NB4 (cell line): ENCODE results near the gene CCBE1.

Experiments
- DNase-seq: peaks from one replicate; pipeline ENCODE4 v3.0.0; 2010; ENCODE audit warnings: low read depth
- H3K4me3 ChIP-seq: one replicate; pipeline ENCODE4 v1.5.1; 2011; ENCODE audit warnings: mild to moderate bottlenecking, low read depth, low read length, moderate library complexity
- MYC ChIP-seq: IDR thresholded peaks from 2 replicates; pipeline ENCODE4 v1.6.1; 2011; ENCODE audit warnings: low read depth, low read length
- POLR2A ChIP-seq: IDR thresholded peaks from 2 replicates; pipeline ENCODE4 v1.6.1; 2011; ENCODE audit warnings: mild to moderate bottlenecking; ENCODE audit not compliant: insufficient read length; ENCODE audit errors: extremely low read depth
- TF ChIP-seq, protein P1 (sequence below): IDR thresholded peaks from one replicate; pipeline ENCODE4 v1.5.1; 2012; ENCODE audit warnings: low read depth, low read length
- TF ChIP-seq, protein P2 (sequence below): IDR thresholded peaks from 2 replicates; pipeline ENCODE4 v1.6.1; 2011; ENCODE audit warnings: low read depth, low read length

Gene CCBE1

DNA sequence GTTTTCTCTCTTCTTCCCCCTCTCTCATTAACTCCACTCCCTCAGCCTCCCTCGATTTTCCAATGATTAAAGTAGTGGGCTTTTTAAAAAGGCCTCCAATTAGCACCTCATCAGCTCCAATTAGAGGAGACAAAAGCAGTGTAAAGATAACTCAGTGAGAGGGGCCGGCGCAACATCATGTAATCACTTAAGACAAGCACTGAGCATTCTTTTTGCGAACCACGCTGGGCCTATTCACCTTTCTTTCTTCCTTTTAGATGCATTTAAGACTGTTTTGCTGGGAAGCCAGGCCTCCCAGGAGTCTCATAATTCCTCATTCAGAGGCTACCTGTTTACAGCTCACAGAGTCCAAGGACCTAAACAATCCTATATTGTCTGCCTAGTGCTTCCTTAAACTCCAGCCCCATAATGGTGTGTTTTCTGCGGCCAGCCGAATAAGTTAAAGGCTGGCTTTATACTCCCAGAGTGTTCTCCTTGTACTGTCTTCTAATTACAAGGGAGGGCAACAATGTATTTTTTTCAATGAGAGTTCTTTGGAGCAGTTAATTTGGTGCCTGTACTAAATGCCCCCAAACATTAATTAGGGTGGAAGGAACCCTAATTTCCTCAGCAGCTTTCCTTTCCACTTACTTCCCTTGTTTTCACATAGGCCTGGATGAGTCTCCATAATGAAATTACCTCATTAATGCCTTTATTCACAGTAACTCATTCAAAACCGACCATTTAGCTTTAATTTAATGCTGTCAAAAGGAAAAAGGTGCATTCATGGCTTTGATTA, 310.1 kb downstream of the CCBE1 start:
- DNase-seq: no peak
- TF ChIP-seq, protein P1, sequence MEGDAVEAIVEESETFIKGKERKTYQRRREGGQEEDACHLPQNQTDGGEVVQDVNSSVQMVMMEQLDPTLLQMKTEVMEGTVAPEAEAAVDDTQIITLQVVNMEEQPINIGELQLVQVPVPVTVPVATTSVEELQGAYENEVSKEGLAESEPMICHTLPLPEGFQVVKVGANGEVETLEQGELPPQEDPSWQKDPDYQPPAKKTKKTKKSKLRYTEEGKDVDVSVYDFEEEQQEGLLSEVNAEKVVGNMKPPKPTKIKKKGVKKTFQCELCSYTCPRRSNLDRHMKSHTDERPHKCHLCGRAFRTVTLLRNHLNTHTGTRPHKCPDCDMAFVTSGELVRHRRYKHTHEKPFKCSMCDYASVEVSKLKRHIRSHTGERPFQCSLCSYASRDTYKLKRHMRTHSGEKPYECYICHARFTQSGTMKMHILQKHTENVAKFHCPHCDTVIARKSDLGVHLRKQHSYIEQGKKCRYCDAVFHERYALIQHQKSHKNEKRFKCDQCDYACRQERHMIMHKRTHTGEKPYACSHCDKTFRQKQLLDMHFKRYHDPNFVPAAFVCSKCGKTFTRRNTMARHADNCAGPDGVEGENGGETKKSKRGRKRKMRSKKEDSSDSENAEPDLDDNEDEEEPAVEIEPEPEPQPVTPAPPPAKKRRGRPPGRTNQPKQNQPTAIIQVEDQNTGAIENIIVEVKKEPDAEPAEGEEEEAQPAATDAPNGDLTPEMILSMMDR: no peak
- TF ChIP-seq, protein P2, sequence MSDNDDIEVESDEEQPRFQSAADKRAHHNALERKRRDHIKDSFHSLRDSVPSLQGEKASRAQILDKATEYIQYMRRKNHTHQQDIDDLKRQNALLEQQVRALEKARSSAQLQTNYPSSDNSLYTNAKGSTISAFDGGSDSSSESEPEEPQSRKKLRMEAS: no peak
- no peak for TF ChIP-seq MYC
- no peak for TF ChIP-seq POLR2A
- H3K4me3 ChIP-seq: no peak overlapping the region

DNA sequence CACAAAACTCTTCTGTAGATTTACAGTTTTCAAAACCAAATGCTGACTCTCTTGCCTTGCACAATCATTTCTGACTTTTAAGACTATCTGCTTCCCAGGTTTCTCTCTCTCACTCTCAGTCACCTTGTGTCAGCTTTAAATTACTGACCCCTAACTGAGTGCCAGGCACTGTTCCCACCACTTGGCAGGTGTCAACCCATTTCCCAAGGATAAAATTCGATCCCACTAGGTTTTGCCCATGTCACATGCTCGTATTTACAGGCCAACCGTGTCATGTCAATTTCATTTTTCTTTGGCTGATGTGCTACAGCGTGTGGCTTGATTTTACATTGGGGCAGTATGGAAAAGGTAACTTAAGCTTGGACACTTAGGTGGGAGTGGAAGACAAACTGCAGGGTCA, 312.0 kb downstream of the CCBE1 start:
- no peak overlapping the region for H3K4me3 ChIP-seq
- no peak for DNase-seq
- TF ChIP-seq MYC (no peak), POLR2A (no peak)
- TF ChIP-seq, protein P2: no peak
- TF ChIP-seq, protein P1: no peak

DNA sequence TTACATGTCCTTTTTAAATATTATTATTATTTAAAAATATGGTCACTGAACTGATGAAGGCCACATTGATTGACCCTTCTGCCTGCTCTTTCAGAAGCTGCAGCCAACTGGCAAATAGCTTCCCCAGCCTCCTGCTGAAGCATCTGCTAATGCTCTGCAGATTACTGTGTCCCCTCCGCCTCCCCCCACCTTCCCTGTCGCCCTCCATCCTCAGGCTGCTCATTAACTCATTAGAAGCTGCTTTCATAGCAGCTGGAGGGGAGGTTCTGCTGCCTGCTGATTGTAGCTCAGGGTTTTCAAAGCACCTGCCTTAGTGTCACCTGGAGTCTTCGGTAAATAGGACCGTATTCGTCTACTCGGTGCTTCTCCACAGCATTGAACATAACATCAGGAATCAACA, 313.4 kb downstream of the CCBE1 start:
- DNase-seq: no peak
- no peak for TF ChIP-seq POLR2A
- no peak for TF ChIP-seq MYC
- TF ChIP-seq, protein P1: no peak
- TF ChIP-seq, protein P2: no peak

DNA sequence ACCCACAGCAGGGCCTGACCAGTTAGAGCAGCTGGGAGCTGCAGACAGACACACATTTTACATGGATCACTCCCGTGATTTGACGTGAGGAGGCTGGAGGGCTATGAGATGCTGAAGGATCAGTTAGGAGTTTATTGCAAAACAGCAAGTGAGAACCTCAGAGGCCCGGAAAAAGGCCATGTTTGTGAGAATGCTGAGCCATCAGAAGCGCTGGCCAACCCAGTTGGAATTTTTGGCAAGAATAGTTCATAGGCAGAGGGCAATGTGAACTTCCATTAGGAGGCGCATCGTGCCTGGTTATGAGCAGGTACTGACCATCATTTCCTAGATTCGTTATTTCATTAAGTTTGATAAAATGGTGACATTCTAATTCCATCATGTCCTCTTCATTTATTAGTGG, 314.8 kb downstream of the CCBE1 start:
- no peak for DNase-seq
- TF ChIP-seq MYC (no peak), POLR2A (no peak)
- TF ChIP-seq, protein P2: no peak
- TF ChIP-seq, protein P1: no peak
- H3K4me3 ChIP-seq: no peak overlapping the region

More for the DNA sequence above, 313.4 kb downstream of the CCBE1 start:
- no peak overlapping the region for H3K4me3 ChIP-seq

DNA sequence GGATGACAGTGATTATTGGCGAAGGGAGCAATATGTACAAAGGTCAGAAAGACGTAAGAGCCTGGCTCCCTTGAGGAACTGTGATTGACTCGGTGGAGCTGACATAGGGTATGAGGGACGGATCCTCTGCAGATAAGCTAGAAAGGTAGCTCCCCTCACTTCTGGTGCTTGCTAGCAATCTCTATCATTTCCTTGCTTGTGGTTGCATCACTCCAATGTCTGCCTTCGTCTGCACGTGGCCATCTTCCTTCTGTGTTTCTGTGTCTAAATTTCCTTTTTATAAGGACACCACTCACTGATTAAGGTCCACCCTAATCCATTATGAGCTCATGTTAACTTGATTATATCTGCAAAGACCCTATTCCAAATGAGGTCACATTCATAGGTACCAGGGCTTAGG, 315.3 kb downstream of the CCBE1 start:
- TF ChIP-seq, protein P1: no peak
- TF ChIP-seq POLR2A (no peak), MYC (no peak)
- TF ChIP-seq, protein P2: no peak
- no peak overlapping the region for H3K4me3 ChIP-seq
- DNase-seq: no peak
